Body of pancreas (tissue), 4 donors: ENCODE data around the gene LTBP1. TPM values are rescaled to one million over a fixed set of nuclear protein-coding genes. Genes with fewer than 3 reads are reported as not detected.

Experiments
- ATAC-seq: fragments of 150-250 bp; one replicate; pipeline ENCODE4 v1.9.1; 2016
- DNase-seq, 4 donors: peaks; one replicate each; pipeline ENCODE4 v3.0.0-alpha.2; 2019
- H3K27ac ChIP-seq, 4 donors: fragments of 200-600 bp; sonication (generic); 1 replicate in 3 of 4; 2 replicates in 1 of 4; pipeline versions ENCODE4 v1.5.1 to v1.6.1; 2016 to 2019; ENCODE audit warnings: mild to moderate bottlenecking in 1 of 4, mixed read lengths in 1 of 4, moderate library complexity in 1 of 4
- H3K27me3 ChIP-seq, 2 donors: fragments of 200-600 bp; sonication (generic); one replicate each; pipeline ENCODE4 v1.6.0; 2016; ENCODE audit warnings: mild to moderate bottlenecking in 1 of 2
- H3K36me3 ChIP-seq, 2 donors: fragments of 200-600 bp; sonication (generic); replicated peaks in 1 of 2; 2 replicates each; pipeline ENCODE4 v1.5.1; 2016; ENCODE audit warnings: low read depth in 2 of 2; ENCODE audit not compliant: insufficient read depth in 1 of 2
- H3K4me1 ChIP-seq: fragments of 200-600 bp; sonication (generic); one replicate; pipeline ENCODE4 v1.6.0; 2016
- H3K4me3 ChIP-seq, 2 donors: fragments of 200-600 bp; sonication (generic); 1 replicate in 1 of 2; 2 replicates in 1 of 2; pipeline ENCODE4 v1.5.1; 2016 to 2019
- H3K9me3 ChIP-seq, 3 donors: fragments of 200-600 bp; sonication (generic); 1 replicate in 2 of 3; 2 replicates in 1 of 3; pipeline ENCODE4 v1.5.1; 2016
- POLR2A ChIP-seq, 3 donors: fragments of 450-650 bp; IDR thresholded peaks; one replicate each; pipeline ENCODE4 v1.6.1; 2016; ENCODE audit warnings: antibody characterized with exemption in 3 of 3, mild to moderate bottlenecking in 2 of 3
- WGBS, 2 donors: methylation state at CpG; one replicate each; pipeline ENCODE4 v1.1.5; 2017; 5-methylcytosine and 5-hydroxymethylcytosine counted together
- intact Hi-C: fragments of 100-400 bp; cut with DNase I; formaldehyde crosslinking; loops from one replicate; pipeline ENCODE4 v1.15.1; 2023
- total RNA-seq, 2 donors: library from RNA; depleted of rRNA; stranded (reverse); fragments of >200 nt; gene quantifications; one replicate each; pipeline ENCODE4 v1.1.0, GENCODE V29; 2016
- TF ChIP-seq, protein P1 (sequence below), 7 experiments: fragments of 450-650 bp in 4 of 7; fragments of 200-600 bp in 3 of 7; sonication (generic) in 3 of 7; IDR thresholded peaks; one replicate each; pipeline ENCODE4 v1.5.1; 2016 to 2019; ENCODE audit warnings: antibody characterized with exemption in 7 of 7

Gene LTBP1
- total RNA-seq, 2 donors from 2014 or later, result 8.8 to 10.2 TPM

DNA sequence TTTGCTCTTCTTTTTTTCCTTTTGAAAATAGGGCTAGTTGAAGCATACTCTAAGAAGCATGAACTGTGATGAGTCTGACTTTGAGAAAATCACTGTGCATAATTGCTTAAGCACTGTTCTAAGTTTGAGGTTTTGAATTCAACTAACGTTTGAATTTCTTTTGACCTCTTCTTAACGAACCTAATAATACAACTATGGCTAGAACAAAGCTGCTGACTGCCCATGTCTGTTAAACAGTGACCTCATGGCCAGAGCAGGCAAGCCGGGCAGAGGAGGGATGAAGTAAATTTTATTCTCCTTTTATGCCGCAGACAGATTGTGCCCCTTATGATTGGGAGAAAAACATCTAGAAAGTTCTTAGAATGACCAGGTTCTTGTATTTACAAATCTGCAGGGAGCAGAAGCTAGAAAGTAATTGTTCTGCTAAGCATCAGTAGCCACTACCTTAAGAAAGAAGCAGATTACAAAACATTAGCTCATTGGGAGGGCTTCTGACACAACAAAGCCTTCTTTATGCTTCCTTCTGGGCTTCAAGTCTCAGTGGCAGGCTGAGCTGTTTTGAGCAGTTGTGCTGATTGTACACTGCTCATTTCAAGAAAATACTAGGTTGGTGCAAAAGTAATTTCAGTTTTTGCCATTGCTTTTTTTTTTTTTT lies 431.9 kb downstream of the LTBP1 start:
- no peaks in the 10 kb centered on the region for H3K9me3 ChIP-seq
- H3K36me3 ChIP-seq, result no peaks in the 10 kb centered on the region
- H3K27me3 ChIP-seq, result no peaks in the 10 kb centered on the region
- DNase-seq (no peak), ATAC-seq (no peak)
- intact Hi-C loops, result loop anchor here (10.0 kb wide), 1 partner anchor 344 kb away; no protein-coding TSS in a partner anchor
- 53 to 66% methylated on average over 4 of the region's 4 CpGs for WGBS, 2 donors
- no peak overlapping the region for H3K4me3 ChIP-seq
- no peak for TF ChIP-seq POLR2A (IDR thresholded peaks at IDR 0.05)
- TF ChIP-seq, protein P1, sequence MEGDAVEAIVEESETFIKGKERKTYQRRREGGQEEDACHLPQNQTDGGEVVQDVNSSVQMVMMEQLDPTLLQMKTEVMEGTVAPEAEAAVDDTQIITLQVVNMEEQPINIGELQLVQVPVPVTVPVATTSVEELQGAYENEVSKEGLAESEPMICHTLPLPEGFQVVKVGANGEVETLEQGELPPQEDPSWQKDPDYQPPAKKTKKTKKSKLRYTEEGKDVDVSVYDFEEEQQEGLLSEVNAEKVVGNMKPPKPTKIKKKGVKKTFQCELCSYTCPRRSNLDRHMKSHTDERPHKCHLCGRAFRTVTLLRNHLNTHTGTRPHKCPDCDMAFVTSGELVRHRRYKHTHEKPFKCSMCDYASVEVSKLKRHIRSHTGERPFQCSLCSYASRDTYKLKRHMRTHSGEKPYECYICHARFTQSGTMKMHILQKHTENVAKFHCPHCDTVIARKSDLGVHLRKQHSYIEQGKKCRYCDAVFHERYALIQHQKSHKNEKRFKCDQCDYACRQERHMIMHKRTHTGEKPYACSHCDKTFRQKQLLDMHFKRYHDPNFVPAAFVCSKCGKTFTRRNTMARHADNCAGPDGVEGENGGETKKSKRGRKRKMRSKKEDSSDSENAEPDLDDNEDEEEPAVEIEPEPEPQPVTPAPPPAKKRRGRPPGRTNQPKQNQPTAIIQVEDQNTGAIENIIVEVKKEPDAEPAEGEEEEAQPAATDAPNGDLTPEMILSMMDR (IDR thresholded peaks at IDR 0.05), result no peak
- H3K4me1 ChIP-seq, result no peaks in the 10 kb centered on the region
- no peak overlapping the region for H3K27ac ChIP-seq

DNA sequence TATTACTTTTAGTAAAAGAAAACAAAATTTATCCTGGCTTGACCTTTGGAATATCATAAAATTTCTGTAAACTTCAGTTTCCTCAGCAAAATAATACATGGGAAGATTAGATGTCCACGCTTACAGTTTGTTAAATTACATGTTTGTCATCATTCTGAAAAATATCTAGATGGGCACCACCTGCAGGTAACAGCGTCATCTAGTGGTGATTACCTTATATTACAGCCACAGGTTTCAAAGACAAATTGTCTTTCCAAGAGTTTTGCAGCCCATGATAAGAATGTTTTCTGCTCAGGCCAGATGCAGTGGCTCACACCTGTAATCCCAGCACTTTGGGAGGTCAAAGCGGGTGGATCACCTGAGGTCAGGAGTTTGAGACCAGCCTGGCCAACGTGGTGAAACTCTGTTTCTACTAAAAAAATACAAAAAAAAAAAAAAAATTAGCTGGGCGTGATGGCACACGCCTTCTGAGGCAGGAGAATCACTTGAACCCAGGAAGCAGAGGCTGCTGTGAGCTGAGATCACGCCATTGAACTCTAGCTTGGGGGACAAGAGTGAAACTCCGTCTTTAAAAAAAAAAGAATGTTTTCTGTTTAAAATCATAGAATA lies 433.4 kb downstream of the LTBP1 start:
- TF ChIP-seq, protein P1 (IDR thresholded peaks at IDR 0.05), result peak in 6 of 7 experiments; percentile 13 to 32 (median 20)
- no peak for TF ChIP-seq POLR2A (IDR thresholded peaks at IDR 0.05)

DNA sequence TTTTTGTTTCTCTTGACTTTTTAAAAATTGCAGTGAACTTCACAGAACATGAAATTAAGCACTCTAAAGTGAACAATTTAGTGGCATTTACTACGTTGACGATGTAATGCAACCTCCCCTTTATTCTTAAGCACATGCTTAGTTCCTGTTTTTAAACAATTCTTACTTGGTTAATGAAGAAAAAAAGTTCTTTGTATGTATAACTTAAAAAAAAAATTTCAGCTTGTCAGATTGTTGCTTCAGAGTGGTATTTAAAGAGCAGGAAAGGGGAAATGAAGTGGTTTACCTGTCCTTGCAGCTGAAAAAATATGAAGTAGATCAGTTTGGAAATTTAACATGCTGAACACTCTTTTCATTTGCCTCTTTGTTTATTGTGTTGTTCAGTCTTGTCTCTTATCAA lies 434.0 kb downstream of the LTBP1 start:
- 58 to 87% methylated on average over 2 of the region's 2 CpGs for WGBS, 2 donors

More for the DNA sequence above, 433.4 kb downstream of the LTBP1 start:
- no peaks in the 10 kb centered on the region for H3K36me3 ChIP-seq
- no peaks in the 10 kb centered on the region for H3K4me1 ChIP-seq
- 77 to 82% methylated on average over 8 of the region's 8 CpGs for WGBS, 2 donors
- DNase-seq (no peak), ATAC-seq (no peak)
- intact Hi-C loops, result no loop called here
- H3K4me3 ChIP-seq, result no peak overlapping the region
- no peaks in the 10 kb centered on the region for H3K27me3 ChIP-seq
- no peak overlapping the region for H3K27ac ChIP-seq
- no peaks in the 10 kb centered on the region for H3K9me3 ChIP-seq

DNA sequence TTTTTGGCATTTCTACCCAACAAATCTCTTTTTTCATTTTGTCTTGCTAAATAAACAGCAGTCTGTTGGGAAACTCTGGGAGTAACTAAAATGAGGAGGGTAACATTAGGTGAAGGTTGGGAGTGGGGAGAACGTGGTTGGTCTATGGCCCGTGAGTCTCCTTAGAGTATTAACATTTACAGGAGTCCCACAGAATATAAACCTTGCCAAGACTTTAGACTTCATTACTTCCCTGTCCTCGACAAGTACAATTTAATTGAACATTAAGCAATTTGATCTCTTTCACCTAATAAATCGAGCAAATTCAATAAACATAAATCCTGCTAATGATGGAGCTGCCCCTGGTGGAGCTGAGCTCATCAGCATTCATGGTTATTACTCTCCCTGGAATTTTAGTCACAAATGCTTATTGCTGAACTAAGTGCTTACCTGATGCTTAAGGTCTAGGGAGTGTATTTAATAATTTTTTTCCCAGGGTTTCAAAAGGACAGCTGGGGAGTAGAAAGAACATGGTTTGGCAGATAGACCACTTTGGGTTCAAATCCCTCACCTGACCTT lies 434.6 kb downstream of the LTBP1 start:
- intact Hi-C loops, result no loop called here
- no peak overlapping the region for H3K4me3 ChIP-seq
- no peaks in the 10 kb centered on the region for H3K9me3 ChIP-seq
- H3K4me1 ChIP-seq, result no peaks in the 10 kb centered on the region
- no peak for TF ChIP-seq POLR2A (IDR thresholded peaks at IDR 0.05)
- TF ChIP-seq, protein P1 (IDR thresholded peaks at IDR 0.05), result no peak
- DNase-seq, result no peak
- no peaks in the 10 kb centered on the region for H3K27me3 ChIP-seq
- no peak overlapping the region for H3K27ac ChIP-seq
- 74% methylated on average over 4 of the region's 4 CpGs for WGBS, 2 donors
- no peaks in the 10 kb centered on the region for H3K36me3 ChIP-seq
- ATAC-seq, result no peak

More for the DNA sequence above, 434.0 kb downstream of the LTBP1 start:
- DNase-seq, result no peak
- Histone ChIP-seq H3K27ac (no peak overlapping the region), H3K4me3 (no peak overlapping the region), H3K36me3 (no peaks in the 10 kb centered on the region), H3K9me3 (no peaks in the 10 kb centered on the region), H3K4me1 (no peaks in the 10 kb centered on the region), H3K27me3 (no peaks in the 10 kb centered on the region)
- intact Hi-C loops, result no loop called here
- TF ChIP-seq, protein P1 (IDR thresholded peaks at IDR 0.05), result no peak
- TF ChIP-seq POLR2A (IDR thresholded peaks at IDR 0.05), result no peak
- ATAC-seq, result no peak
